SK-N-SH (cell line): Measurements from ENCODE around the gene GABRR2. TPM values are rescaled to one million over a fixed set of nuclear protein-coding genes. Genes with fewer than 3 reads are reported as not detected.

Experiments
- CTCF ChIA-PET: fragments of 300-600, 350-600 bp; formaldehyde crosslinking; extraction: SDS; loops from one replicate; lab custom pipeline; 2021; lab: Yijun Ruan, JAX
- POLR2A ChIA-PET: fragments of 350-600 bp; sonication (Branson Sonifier 250); formaldehyde crosslinking; extraction: SDS; loops from one replicate; lab custom pipeline; 2020; ENCODE audit warnings: antibody characterized with exemption, inconsistent platforms; lab: Yijun Ruan, JAX
- DNase-seq: peaks from one replicate; pipeline ENCODE4 v3.0.0; 2012
- H2AFZ ChIP-seq: fragments of 200-600 bp; sonication (generic); 2 replicates; pipeline ENCODE4 v1.8.1; 2016; ENCODE audit warnings: antibody characterized with exemption, mild to moderate bottlenecking, low read depth
- H3F3A ChIP-seq: fragments of 200-600 bp; sonication (generic); replicated peaks from 2 replicates; pipeline ENCODE3; 2016; ENCODE audit warnings: antibody characterized with exemption, mild to moderate bottlenecking; ENCODE audit not compliant: insufficient read depth
- H3K27ac ChIP-seq, 2 experiments: fragments of 200-500 bp in 1 of 2; fragments of 200-600 bp in 1 of 2; sonication (Bioruptor generic) in 1 of 2; sonication (generic), shearing (Covaris generic) in 1 of 2; 2 replicates each; pipeline versions ENCODE4 v1.5.1 to v1.6.1; 2014 to 2016; ENCODE audit warnings: low read depth in 2 of 2, inconsistent platforms in 1 of 2, low read length in 1 of 2, mild to moderate bottlenecking in 1 of 2, mixed read lengths in 1 of 2
- H3K27me3 ChIP-seq: fragments of 200-600 bp; sonication (generic), shearing (Covaris generic); 2 replicates; pipeline ENCODE4 v1.6.1; 2016; ENCODE audit warnings: mixed run types; ENCODE audit not compliant: insufficient read depth
- H3K36me3 ChIP-seq, 2 experiments: fragments of 200-500 bp in 1 of 2; fragments of 200-600 bp in 1 of 2; sonication (Bioruptor generic) in 1 of 2; sonication (generic) in 1 of 2; replicated peaks in 1 of 2; 2 replicates each; pipeline versions ENCODE3 to v1.5.1; 2014 to 2016; ENCODE audit warnings: low read length in 1 of 2, mild to moderate bottlenecking in 1 of 2; ENCODE audit not compliant: insufficient read depth in 2 of 2, control insufficient read depth in 1 of 2
- H3K4me1 ChIP-seq, 2 experiments: fragments of 200-500 bp in 1 of 2; fragments of 200-600 bp in 1 of 2; sonication (Bioruptor generic) in 1 of 2; sonication (generic), shearing (Covaris generic) in 1 of 2; 2 replicates each; pipeline versions ENCODE4 v1.5.1 to v1.6.1; 2014 to 2016; ENCODE audit warnings: low read depth in 1 of 2, low read length in 1 of 2, mixed run types in 1 of 2; ENCODE audit not compliant: insufficient read depth in 2 of 2, control insufficient read depth in 1 of 2
- H3K4me2 ChIP-seq: fragments of 200-600 bp; sonication (generic), shearing (Covaris generic); 2 replicates; pipeline ENCODE4 v1.6.1; 2017; ENCODE audit warnings: mixed run types
- H3K4me3 ChIP-seq, 2 experiments: fragments of 200-500 bp in 1 of 2; fragments of 200-600 bp in 1 of 2; sonication (Bioruptor generic) in 1 of 2; sonication (generic), shearing (Covaris generic) in 1 of 2; 2 replicates each; pipeline versions ENCODE4 v1.5.1 to v1.8.1; 2014 to 2016; ENCODE audit warnings: low read depth in 2 of 2, inconsistent platforms in 1 of 2, low read length in 1 of 2, mild to moderate bottlenecking in 1 of 2, mixed read lengths in 1 of 2, moderate library complexity in 1 of 2
- H3K79me2 ChIP-seq: fragments of 200-600 bp; sonication (generic); 2 replicates; pipeline ENCODE4 v1.8.1; 2017; ENCODE audit warnings: mild to moderate bottlenecking; ENCODE audit not compliant: insufficient read depth
- H3K9ac ChIP-seq: fragments of 200-600 bp; sonication (generic); 2 replicates; pipeline ENCODE4 v1.6.1; 2017; ENCODE audit warnings: mixed run types
- H3K9me2 ChIP-seq: fragments of 200-600 bp; sonication (generic); 2 replicates; pipeline ENCODE4 v1.6.1; 2017; ENCODE audit warnings: mixed run types
- H3K9me3 ChIP-seq: fragments of 200-600 bp; sonication (generic); 2 replicates; pipeline ENCODE4 v1.6.1; 2017; ENCODE audit warnings: mixed run types, mild to moderate bottlenecking, moderate library complexity
- H4K20me1 ChIP-seq: fragments of 200-600 bp; sonication (generic); 2 replicates; pipeline ENCODE4 v1.6.1; 2017; ENCODE audit warnings: mild to moderate bottlenecking, mixed run types; ENCODE audit not compliant: insufficient read depth
- CHD2 ChIP-seq: fragments of 150-350 bp; IDR thresholded peaks from 2 replicates; pipeline ENCODE4 v1.6.1; 2018; ENCODE audit warnings: low read length; ENCODE audit not compliant: partially characterized antibody
- ELF1 ChIP-seq: IDR thresholded peaks from 2 replicates; pipeline ENCODE4 v1.4.0; 2012
- EZH2phosphoT487 ChIP-seq: fragments of 200-600 bp; sonication (generic); IDR thresholded peaks from 2 replicates; pipeline ENCODE4 v1.6.1; 2017; ENCODE audit warnings: low read depth, mixed run types, mild to moderate bottlenecking, antibody characterized with exemption, moderate library complexity, borderline replicate concordance
- FOSL2 ChIP-seq: IDR thresholded peaks from 2 replicates; pipeline ENCODE4 v1.4.0; 2012; ENCODE audit warnings: low read depth, mild to moderate bottlenecking, moderate library complexity, borderline replicate concordance
- GABPA ChIP-seq: IDR thresholded peaks from 2 replicates; pipeline ENCODE4 v1.4.0; 2012; ENCODE audit warnings: low read depth, mild to moderate bottlenecking
- GATA2 ChIP-seq: sonication (generic); formaldehyde crosslinking; IDR thresholded peaks from 2 replicates; pipeline ENCODE4 v1.5.0; 2020; ENCODE audit warnings: mild to moderate bottlenecking, missing genetic modification reagents
- NFIC ChIP-seq: IDR thresholded peaks from 2 replicates; pipeline ENCODE4 v1.4.0; 2012; ENCODE audit warnings: borderline replicate concordance
- POLR2AphosphoS5 ChIP-seq: IDR thresholded peaks from 2 replicates; pipeline ENCODE4 v1.6.1; 2012; ENCODE audit warnings: low read depth, low read length
- RAD21 ChIP-seq: IDR thresholded peaks from 2 replicates; pipeline ENCODE4 v1.6.1; 2012; ENCODE audit warnings: mild to moderate bottlenecking, low read length
- RFX5 ChIP-seq: IDR thresholded peaks from 2 replicates; pipeline ENCODE4 v1.6.1; 2012; ENCODE audit warnings: mild to moderate bottlenecking, improper control_type of control experiment, low read length
- SIN3A ChIP-seq: IDR thresholded peaks from 2 replicates; pipeline ENCODE4 v1.6.1; 2012; ENCODE audit warnings: low read depth, mild to moderate bottlenecking, low read length, moderate library complexity, borderline replicate concordance
- TAF1 ChIP-seq: IDR thresholded peaks from 2 replicates; pipeline ENCODE4 v1.6.1; 2012; ENCODE audit warnings: low read depth, mild to moderate bottlenecking, low read length, moderate library complexity, borderline replicate concordance
- TCF12 ChIP-seq: IDR thresholded peaks from 2 replicates; pipeline ENCODE4 v1.4.0; 2012
- TEAD4 ChIP-seq: IDR thresholded peaks from 2 replicates; pipeline ENCODE4 v1.4.0; 2012; ENCODE audit warnings: mild to moderate bottlenecking, borderline replicate concordance; ENCODE audit not compliant: insufficient read depth
- YY1 ChIP-seq: IDR thresholded peaks from 2 replicates; pipeline ENCODE4 v1.4.0; 2012; ENCODE audit warnings: low read depth, mild to moderate bottlenecking
- WGBS: methylation state at CpG from one replicate; pipeline ENCODE4 v1.1.6; 2017; ENCODE audit warnings: low lambda C conversion rate; 5-methylcytosine and 5-hydroxymethylcytosine counted together
- polyA plus RNA-seq, 3 experiments: library from polyadenylated mRNA; depleted of rRNA; stranded (reverse); fragments of >200 nt; gene quantifications; 2 replicates each; pipeline ENCODE4 v1.2.3, GENCODE V29; 2012
- TF ChIP-seq, protein P1 (sequence below): IDR thresholded peaks from 2 replicates; pipeline ENCODE4; 2012
- TF ChIP-seq, protein P2 (sequence below): IDR thresholded peaks from 2 replicates; pipeline ENCODE4 v1.4.0; 2012; ENCODE audit warnings: low read depth, borderline replicate concordance
- TF ChIP-seq, protein P3 (sequence below): fragments of 200-600 bp; sonication (generic); IDR thresholded peaks from 2 replicates; pipeline ENCODE4 v1.6.1; 2017; ENCODE audit warnings: antibody characterized with exemption, mild to moderate bottlenecking, moderate library complexity
- TF ChIP-seq, protein P4 (sequence below): fragments of 150-350 bp; IDR thresholded peaks from 2 replicates; pipeline ENCODE4 v1.6.1; 2017; ENCODE audit warnings: antibody characterized with exemption, low read length, low read depth, borderline replicate concordance
- TF ChIP-seq, protein P5 (sequence below): IDR thresholded peaks from 2 replicates; pipeline ENCODE4 v1.6.1; 2012; ENCODE audit warnings: mild to moderate bottlenecking, low read depth, low read length, moderate library complexity

The GABRR2 gene
- polyA plus RNA-seq, 1 of the 3 experiments (the other 2 are of a cell fraction): 0.18 TPM

DNA sequence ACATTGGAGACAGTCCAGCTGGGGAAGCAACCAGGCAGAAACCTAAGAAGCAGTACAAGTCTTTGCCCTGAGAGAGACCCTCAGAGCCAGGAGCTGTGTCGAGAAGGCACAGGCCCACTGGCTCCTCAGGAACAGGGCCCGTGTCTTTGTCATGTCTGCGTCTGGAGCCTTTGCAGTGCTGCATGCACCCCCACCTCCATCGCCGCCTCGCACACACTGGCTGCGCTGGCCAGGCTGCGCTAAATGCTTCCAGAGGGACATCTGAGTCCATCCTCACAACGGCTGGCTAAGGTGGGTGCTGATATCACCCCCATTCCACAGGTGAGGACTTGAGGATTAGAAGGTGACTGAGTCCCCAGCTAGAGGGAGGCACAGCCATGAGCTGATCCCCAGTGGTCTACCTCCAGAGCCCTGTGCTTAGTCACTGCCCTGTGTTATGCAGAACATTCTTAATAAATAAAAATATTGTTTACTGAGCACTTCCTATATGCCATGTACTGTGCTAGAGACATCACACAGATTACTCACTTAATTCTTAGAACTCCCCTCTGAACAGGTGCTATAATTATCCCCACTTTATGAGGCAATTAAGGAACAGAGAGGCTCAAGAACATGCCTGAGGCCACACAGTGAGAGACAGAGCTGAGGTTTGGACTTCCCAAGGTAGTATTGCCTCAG lies 27.6 kb downstream of the GABRR2 start:
- DNase-seq: no peak
- no peaks in the 10 kb centered on the region for H4K20me1 ChIP-seq
- H3K4me1 ChIP-seq: no peaks in the 10 kb centered on the region
- no peak overlapping the region for H2AFZ ChIP-seq
- no peaks in the 10 kb centered on the region for H3K79me2 ChIP-seq
- no peaks in the 10 kb centered on the region for H3K9me3 ChIP-seq
- no peak overlapping the region for H3K4me3 ChIP-seq
- no peaks in the 10 kb centered on the region for H3F3A ChIP-seq
- no peak overlapping the region for H3K4me2 ChIP-seq
- no peaks in the 10 kb centered on the region for H3K36me3 ChIP-seq
- TF ChIP-seq NFIC (no peak), TAF1 (no peak), POLR2AphosphoS5 (no peak), EZH2phosphoT487 (no peak), CHD2 (no peak), SIN3A (no peak), FOSL2 (no peak), ELF1 (no peak), RFX5 (no peak), GABPA (no peak), YY1 (no peak), TEAD4 (no peak), TCF12 (no peak), GATA2 (CRISPR knock-in tag) (no peak), RAD21 (no peak)
- TF ChIP-seq, protein P1, sequence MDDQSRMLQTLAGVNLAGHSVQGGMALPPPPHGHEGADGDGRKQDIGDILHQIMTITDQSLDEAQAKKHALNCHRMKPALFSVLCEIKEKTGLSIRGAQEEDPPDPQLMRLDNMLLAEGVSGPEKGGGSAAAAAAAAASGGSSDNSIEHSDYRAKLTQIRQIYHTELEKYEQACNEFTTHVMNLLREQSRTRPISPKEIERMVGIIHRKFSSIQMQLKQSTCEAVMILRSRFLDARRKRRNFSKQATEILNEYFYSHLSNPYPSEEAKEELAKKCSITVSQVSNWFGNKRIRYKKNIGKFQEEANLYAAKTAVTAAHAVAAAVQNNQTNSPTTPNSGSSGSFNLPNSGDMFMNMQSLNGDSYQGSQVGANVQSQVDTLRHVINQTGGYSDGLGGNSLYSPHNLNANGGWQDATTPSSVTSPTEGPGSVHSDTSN: no peak
- TF ChIP-seq, protein P2, sequence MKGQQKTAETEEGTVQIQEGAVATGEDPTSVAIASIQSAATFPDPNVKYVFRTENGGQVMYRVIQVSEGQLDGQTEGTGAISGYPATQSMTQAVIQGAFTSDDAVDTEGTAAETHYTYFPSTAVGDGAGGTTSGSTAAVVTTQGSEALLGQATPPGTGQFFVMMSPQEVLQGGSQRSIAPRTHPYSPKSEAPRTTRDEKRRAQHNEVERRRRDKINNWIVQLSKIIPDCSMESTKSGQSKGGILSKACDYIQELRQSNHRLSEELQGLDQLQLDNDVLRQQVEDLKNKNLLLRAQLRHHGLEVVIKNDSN: no peak
- TF ChIP-seq, protein P3, sequence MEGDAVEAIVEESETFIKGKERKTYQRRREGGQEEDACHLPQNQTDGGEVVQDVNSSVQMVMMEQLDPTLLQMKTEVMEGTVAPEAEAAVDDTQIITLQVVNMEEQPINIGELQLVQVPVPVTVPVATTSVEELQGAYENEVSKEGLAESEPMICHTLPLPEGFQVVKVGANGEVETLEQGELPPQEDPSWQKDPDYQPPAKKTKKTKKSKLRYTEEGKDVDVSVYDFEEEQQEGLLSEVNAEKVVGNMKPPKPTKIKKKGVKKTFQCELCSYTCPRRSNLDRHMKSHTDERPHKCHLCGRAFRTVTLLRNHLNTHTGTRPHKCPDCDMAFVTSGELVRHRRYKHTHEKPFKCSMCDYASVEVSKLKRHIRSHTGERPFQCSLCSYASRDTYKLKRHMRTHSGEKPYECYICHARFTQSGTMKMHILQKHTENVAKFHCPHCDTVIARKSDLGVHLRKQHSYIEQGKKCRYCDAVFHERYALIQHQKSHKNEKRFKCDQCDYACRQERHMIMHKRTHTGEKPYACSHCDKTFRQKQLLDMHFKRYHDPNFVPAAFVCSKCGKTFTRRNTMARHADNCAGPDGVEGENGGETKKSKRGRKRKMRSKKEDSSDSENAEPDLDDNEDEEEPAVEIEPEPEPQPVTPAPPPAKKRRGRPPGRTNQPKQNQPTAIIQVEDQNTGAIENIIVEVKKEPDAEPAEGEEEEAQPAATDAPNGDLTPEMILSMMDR: no peak
- TF ChIP-seq, protein P4, sequence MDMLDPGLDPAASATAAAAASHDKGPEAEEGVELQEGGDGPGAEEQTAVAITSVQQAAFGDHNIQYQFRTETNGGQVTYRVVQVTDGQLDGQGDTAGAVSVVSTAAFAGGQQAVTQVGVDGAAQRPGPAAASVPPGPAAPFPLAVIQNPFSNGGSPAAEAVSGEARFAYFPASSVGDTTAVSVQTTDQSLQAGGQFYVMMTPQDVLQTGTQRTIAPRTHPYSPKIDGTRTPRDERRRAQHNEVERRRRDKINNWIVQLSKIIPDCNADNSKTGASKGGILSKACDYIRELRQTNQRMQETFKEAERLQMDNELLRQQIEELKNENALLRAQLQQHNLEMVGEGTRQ: no peak
- TF ChIP-seq, protein P5, sequence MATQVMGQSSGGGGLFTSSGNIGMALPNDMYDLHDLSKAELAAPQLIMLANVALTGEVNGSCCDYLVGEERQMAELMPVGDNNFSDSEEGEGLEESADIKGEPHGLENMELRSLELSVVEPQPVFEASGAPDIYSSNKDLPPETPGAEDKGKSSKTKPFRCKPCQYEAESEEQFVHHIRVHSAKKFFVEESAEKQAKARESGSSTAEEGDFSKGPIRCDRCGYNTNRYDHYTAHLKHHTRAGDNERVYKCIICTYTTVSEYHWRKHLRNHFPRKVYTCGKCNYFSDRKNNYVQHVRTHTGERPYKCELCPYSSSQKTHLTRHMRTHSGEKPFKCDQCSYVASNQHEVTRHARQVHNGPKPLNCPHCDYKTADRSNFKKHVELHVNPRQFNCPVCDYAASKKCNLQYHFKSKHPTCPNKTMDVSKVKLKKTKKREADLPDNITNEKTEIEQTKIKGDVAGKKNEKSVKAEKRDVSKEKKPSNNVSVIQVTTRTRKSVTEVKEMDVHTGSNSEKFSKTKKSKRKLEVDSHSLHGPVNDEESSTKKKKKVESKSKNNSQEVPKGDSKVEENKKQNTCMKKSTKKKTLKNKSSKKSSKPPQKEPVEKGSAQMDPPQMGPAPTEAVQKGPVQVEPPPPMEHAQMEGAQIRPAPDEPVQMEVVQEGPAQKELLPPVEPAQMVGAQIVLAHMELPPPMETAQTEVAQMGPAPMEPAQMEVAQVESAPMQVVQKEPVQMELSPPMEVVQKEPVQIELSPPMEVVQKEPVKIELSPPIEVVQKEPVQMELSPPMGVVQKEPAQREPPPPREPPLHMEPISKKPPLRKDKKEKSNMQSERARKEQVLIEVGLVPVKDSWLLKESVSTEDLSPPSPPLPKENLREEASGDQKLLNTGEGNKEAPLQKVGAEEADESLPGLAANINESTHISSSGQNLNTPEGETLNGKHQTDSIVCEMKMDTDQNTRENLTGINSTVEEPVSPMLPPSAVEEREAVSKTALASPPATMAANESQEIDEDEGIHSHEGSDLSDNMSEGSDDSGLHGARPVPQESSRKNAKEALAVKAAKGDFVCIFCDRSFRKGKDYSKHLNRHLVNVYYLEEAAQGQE: no peak
- no peaks in the 10 kb centered on the region for H3K9me2 ChIP-seq
- no peaks in the 10 kb centered on the region for H3K27me3 ChIP-seq
- ChIA-PET CTCF (no interaction called here), POLR2A (no interaction called here)
- 79% methylated on average over 9 of the region's 9 CpGs for WGBS
- H3K9ac ChIP-seq: no peak overlapping the region
- H3K27ac ChIP-seq: no peak overlapping the region
